ENCODE data around the gene SPDYE17.
"Not testable (repeated sequence)": the region's sequence is repeated elsewhere in the genome, so short reads cannot be mapped to it uniquely, and the experiment has no call there.

SPDYE17 gene

DNA sequence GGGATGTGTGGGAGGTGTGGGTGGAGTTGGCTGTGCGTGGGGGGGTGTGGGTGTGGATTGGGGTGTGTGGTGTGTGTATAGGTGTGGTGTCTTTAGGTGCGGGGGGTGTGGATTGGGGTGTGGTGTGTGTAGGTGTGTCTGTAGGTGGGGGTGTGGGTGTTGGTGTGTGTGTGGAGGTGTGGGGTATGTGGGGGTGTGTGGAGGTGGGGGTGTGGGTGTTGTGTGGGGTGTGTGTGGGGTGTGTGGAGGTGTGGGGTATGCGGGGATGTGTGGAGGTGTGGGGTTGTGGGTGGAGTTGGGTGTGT is 33.9 kb downstream of the SPDYE17 start:
- no peak for DNase-seq

GRCh38 chr7:76997381-76998284 is 34.5 kb downstream of the SPDYE17 start:
- no peak for DNase-seq

- DNase-seq, result not testable (repeated sequence)
These were observed 35.2 kb downstream of the SPDYE17 start for GRCh38 chr7:76996932-76997331.

DNA sequence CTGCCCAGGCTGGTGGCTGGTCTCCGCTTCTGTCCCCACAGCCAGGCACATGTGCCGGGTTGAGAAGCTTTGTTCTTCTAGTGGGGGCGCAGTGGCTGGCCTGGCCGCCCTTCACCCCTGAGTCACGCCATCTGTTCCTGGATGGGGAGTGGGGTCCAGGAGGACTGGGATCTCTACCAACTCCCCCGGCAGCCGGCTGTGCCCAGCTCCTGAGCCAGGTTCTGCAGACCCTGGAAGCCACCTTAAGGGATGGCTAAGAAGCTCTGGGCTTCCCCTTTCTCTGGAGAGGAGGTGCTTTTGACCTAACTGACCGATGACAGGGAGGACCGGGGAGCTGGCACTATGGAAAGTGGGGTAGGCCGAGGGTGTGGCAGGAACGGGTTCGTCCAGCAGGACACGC is 37.9 kb downstream of the SPDYE17 start:
- not testable (repeated sequence) for DNase-seq

DNA sequence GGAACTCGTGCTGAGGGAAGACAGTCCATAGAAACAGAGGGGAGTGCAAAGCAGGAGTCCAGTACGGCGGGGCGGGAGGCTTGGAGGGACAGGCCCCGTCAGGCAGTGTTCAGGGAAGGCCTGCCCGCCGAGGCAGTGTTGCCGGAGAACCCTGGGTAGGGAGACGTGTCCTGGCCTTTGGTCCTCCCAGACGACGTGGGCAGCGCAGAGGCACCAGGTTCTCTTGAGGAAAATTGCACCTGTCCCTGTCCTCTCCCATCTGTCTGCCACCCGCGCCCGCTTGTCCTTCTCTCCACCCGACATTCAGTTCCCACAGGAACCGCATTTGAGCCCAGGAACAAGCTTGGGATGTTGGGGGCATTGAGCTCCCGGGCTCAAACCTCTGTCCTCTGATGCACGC is 38.3 kb downstream of the SPDYE17 start:
- not testable (repeated sequence) for DNase-seq

- not testable (repeated sequence) for DNase-seq
These were observed 39.3 kb downstream of the SPDYE17 start for GRCh38 chr7:76992871-76993270.

GRCh38 chr7:76992204-76992603 is 40.0 kb downstream of the SPDYE17 start:
- DNase-seq, result not testable (repeated sequence)

GRCh38 chr7:76990202-76990601 is 42.0 kb downstream of the SPDYE17 start:
- not testable (repeated sequence) for DNase-seq

GRCh38 chr7:76985924-76986717 is 46.0 kb downstream of the SPDYE17 start:
- not testable (repeated sequence) for DNase-seq

DNA sequence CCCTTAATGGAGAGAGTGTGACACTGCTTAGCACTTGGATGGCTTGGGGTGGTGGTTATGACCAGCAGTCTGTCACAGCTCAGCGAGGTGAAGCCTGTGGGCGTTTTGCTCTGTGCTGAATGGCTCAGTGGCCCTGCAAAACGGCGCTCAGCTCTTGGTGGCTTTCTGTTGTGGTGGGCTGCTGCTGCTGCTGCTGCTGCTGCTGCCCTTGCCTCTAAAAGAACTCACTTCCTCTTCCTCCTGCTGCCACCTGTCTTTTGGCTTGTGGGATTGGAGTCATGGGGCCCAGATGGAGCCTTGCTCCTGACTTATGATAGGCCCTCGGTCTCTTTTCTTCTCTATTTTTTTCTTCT is 47.4 kb downstream of the SPDYE17 start:
- not testable (repeated sequence) for DNase-seq

GRCh38 chr7:76983937-76984783 is 48.0 kb downstream of the SPDYE17 start:
- not testable (repeated sequence) for DNase-seq

- DNase-seq, result not testable (repeated sequence)
These were observed 48.8 kb downstream of the SPDYE17 start for GRCh38 chr7:76983333-76983732.

DNA sequence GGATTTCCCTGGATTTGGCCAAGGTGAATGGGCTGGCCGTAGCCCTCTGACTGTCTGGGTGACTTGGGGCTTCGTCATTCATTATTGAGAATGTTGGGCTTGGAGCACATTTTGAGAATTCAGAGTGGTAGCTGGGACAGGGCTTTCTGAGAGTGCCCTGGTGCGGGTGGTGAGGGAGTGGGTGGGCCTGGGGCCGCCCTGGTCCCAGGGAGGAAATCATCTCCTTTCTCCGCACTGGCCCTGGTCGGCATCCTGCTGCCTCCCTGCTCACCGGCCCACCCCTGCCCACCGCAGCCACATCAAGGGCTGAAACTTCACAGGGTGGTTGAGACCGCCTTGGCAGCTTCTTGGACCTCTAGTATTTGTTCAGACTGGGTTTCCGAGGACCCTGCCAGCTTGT is 49.7 kb downstream of the SPDYE17 start:
- not testable (repeated sequence) for DNase-seq

DNA sequence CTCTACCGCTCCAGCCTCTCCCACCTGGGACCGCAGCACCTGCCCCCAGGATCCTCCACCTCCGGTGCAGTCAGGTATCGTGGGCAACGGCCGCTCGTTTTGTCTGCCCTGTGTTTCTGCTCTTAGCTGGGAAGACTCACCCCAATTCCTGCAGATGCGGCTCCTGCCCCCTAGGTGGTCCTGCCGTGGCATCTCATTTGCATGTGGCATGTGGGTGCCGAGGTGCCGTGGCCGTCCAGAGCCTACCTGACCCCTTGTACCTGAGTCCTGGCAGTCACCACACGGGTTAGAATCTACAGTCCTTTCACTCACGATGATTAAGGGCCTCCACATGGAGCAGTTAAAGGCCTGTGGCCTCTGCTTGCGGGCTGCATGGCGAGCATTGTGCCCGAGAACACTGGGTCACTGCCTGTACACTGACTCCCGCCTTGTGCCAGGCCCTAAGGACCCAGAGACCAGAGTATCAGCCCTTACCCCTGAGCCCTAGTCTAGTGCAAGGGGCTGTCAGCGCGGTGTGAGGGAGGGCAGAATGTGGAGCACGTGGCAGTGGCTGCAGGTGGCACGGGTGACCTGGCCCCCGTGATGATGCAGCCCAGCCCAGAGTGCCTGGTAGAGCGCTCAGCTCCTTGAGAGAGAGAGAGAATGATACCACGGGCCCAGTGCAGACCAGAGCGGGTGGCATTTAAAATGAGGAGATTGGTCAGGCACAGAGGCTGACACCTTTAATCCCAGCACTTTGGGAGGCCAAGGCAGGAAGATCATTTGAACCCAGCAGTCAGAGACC is 50.8 kb downstream of the SPDYE17 start:
- not testable (repeated sequence) for DNase-seq

DNA sequence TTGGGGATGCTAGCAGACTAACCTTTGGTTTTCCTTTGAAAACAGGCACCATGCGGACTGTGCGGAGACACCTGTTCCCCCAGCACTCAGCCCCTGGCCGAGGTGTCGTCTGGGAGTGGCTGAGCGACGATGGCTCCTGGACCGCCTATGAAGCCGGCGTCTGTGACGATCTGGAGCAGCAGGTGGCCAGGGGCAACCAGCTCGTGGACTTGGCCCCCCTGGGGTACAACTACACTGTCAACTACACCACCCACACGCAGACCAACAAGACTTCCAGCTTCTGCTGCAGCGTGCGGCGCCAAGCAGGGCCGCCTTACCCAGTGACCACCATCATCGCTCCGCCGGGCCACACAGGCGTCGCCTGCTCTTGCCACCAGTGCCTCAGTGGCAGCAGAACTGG is 51.6 kb downstream of the SPDYE17 start:
- not testable (repeated sequence) for DNase-seq

DNA sequence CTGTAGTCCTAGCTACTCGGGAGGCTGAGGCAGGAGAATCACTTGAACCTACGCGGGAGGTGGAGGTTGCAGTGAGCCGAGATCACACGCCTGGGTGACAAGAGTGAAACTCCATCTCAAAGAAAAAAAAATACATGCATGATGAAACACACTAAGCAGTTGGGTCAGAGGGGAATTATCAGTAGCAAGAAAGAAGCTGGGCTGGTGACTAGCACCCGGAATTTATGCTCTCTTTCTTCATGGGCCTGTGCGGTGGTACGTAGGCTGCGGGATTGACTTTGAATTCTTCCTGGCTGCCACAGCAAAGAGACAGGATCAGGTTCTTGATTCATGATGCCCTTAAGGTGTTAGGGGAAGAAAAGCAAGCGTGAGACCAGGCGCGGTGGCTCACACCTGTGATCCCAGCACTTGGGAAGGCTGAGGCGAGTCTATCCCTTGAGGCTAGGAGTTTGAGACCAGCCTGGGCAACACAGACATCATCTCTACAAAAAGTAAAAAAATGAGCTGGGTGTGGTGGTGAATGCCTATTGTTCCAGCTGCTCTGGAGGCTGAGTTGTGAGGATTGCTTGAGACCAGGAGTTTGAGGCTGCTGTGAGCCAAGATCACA is 54.3 kb downstream of the SPDYE17 start:
- not testable (repeated sequence) for DNase-seq

DNA sequence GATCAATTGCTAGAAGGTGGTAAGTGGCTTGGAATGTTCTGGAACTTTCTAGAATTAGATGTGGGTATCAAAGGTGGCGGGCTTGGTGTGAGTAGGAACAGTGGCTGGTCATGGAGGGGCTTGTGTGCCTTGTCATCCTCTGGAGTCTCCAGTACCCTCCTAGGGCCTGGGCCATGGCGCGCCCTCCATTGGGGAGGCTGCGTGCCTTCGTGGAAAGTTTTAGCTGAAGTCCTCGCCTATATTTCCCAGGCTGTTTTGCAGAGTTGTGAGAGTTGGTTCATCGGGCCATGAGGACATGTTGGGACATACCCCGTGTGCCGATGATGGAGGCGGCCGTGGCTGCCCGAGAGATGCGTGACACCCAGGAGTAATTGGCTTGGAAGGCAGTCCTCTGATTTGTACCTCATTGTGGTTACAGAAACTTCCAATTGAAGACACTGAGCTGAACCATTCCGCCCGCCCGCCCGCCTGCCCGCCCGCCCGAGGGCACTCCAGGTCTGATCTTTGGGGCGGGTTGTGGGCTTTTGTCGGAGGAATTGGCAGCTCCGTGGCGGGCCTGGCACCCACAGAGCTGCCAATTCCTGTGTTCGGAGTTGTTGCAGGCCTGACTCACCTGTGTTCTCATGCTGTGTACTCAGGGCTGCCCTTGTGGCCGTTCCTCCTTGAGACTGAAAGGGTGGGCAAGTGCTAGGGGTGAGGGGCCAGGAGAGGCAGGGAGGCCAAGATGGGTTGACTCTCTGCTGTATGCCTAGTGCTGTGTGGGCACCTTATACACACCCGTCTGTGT is 57.2 kb downstream of the SPDYE17 start:
- DNase-seq, result not testable (repeated sequence)

DNA sequence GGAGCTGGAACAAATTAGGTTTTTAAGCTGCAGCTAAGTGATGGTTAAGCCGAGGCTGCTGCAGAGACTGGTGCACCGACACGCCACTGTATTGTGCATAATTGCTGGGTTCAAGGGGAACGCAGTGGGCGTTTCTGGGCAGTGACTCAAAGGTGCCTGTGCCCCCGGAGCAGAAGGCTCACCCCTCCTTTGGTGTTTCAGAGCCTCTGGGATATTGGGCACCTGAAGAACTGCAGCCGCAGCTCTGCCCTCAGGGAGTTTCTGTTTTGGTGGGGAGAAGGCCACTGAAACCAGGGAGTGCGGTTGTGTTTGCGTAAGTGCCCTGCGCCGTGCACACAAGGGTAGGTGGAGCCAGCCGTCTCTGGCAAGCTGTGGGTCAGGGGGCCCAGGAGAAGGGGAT is 57.8 kb downstream of the SPDYE17 start:
- not testable (repeated sequence) for DNase-seq

DNA sequence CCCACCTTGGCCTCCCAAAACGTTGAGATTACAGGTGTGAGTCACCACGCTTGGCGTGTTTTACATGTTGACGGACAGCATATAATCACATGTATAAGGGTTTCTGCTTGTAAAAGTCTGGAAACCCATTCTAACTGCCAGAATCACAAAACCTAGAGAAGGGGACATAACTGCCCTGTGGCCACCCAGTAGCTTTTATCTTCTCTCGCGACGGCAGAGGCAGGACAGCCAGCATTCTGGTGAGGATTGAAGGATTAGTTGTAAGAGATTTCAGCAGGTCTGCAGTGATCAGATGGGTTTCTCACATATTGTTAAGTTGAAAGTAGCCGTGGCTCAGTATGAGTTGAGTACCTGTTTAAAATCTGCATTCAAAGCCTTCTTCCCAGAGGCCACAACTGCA is 59.8 kb downstream of the SPDYE17 start:
- DNase-seq, result not testable (repeated sequence)

All from activated T-cell treated with anti-CD3 and anti-CD28 coated beads, Interleukin-2, amount 50 U/mL, for 48 hours (primary cell).